ENCODE data around the gene ZNF516. TPM values are rescaled to one million over a fixed set of nuclear protein-coding genes. Genes with fewer than 3 reads are reported as not detected.

ZNF516 gene
- polyA plus RNA-seq, 3 donors: 5.0 to 41.9 (median 8.6) TPM

DNA sequence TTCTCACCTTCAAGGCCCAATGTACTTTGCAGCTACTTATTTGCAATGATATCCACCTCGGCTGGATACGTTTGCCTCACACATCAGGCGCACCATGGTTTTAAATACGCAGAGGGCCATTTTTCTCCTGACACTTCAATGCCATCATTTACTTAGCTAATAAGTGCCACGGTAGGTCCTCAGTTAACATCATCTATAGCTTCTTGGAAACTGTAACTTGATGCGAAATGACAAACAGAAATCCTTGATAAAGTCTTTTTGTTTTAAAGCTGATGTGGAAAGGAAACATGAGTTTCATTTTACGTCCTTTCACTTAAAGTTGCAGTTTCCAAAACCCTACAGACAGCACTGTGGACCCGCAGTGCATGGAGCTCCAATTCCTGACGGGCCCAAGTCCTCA lies 37.1 kb downstream of the ZNF516 start:
- Mint-ChIP-seq H3K36me3 (peaks cover 52 to 69% of the 10 kb centered on the region in 2 donors), H3K4me3 (no peak overlapping the region), H3K4me1 (peaks cover 70% of the 10 kb centered on the region), H3K9me3 (no peaks in the 10 kb centered on the region), H3K27me3 (ENCODE audit: low read depth in 3 of 3) (peaks cover 0 to 2% (median 0%) of the 10 kb centered on the region in 3 donors), H3K27ac (peak overlapping the region in 3 of 7 donors; percentile 26 to 53 (median 42))
- Histone ChIP-seq H2AFZ (ENCODE audit: insufficient read depth, low read depth, low read length, poor library complexity, severe bottlenecking) (no peak overlapping the region), H3K27ac (ENCODE audit: low read depth in 1 of 2, low read length in 2 of 2) (peak overlapping the region in 1 of 2 donors; percentile 49), H3K27me3 (ENCODE audit: control insufficient read depth in 2 of 2, insufficient read depth in 2 of 2, low read length in 2 of 2) (no peaks in the 10 kb centered on the region), H3K36me3 (replicated peaks in 1 of 2; ENCODE audit: control insufficient read depth in 1 of 2, insufficient read depth in 2 of 2, low read length in 2 of 2) (peaks cover 42 to 71% of the 10 kb centered on the region in 2 donors), H3K9ac (ENCODE audit: insufficient read depth, low read length, poor library complexity, severe bottlenecking) (no peak overlapping the region), H3K79me2 (ENCODE audit: insufficient read depth, low read length) (peaks cover 100% of the 10 kb centered on the region), H4K20me1 (ENCODE audit: insufficient read depth, low read length) (peaks cover 100% of the 10 kb centered on the region), H3K4me2 (replicated peaks; ENCODE audit: extremely low read depth, low read length, poor library complexity, severe bottlenecking) (no peak overlapping the region), H3K4me3 (replicated peaks in 1 of 3; ENCODE audit: low read depth in 2 of 3, low read length in 3 of 3) (no peak overlapping the region), H3K9me3 (replicated peaks in 1 of 2; ENCODE audit: control insufficient read depth in 1 of 2, insufficient read depth in 1 of 2, low read length in 2 of 2) (no peaks in the 10 kb centered on the region), H3K4me1 (ENCODE audit: control insufficient read depth in 1 of 2, insufficient read depth in 2 of 2, low read length in 2 of 2) (peaks cover 42 to 51% of the 10 kb centered on the region in 2 donors)
- intact Hi-C loops (cut with micrococcal nuclease): no loop called here
- TF ChIP-seq, protein P1, sequence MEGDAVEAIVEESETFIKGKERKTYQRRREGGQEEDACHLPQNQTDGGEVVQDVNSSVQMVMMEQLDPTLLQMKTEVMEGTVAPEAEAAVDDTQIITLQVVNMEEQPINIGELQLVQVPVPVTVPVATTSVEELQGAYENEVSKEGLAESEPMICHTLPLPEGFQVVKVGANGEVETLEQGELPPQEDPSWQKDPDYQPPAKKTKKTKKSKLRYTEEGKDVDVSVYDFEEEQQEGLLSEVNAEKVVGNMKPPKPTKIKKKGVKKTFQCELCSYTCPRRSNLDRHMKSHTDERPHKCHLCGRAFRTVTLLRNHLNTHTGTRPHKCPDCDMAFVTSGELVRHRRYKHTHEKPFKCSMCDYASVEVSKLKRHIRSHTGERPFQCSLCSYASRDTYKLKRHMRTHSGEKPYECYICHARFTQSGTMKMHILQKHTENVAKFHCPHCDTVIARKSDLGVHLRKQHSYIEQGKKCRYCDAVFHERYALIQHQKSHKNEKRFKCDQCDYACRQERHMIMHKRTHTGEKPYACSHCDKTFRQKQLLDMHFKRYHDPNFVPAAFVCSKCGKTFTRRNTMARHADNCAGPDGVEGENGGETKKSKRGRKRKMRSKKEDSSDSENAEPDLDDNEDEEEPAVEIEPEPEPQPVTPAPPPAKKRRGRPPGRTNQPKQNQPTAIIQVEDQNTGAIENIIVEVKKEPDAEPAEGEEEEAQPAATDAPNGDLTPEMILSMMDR (IDR thresholded peaks at IDR 0.05): no peak
- DNase-seq: no peak
- WGBS (ENCODE audit: insufficient coverage): 91% methylated on average over 4 of the region's 9 CpGs

DNA sequence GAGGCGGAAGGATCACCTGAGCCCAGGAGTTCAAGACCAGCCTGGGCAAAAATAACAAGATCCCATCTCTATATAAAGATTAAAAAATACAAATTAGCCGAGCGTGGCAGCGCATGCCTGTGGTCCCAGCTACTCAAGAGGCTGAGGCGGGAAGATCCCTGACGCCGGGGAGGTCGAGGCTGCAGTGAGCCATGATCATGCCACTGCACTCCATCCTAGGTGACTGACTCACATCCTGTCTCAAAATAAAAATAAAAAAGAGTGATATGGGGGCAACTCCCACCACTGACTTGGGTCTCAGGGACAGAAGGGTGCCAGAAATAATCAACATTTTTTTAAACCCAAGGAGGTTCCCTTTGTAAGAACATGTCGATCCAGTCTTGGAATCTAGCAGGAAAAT lies 37.6 kb downstream of the ZNF516 start:
- Mint-ChIP-seq H3K36me3 (peaks cover 47 to 64% of the 10 kb centered on the region in 2 donors), H3K4me1 (peaks cover 70% of the 10 kb centered on the region), H3K27ac (peak overlapping the region in 2 of 7 donors; percentile 42 to 53), H3K4me3 (no peak overlapping the region), H3K27me3 (ENCODE audit: low read depth in 3 of 3) (peaks cover 0 to 2% (median 0%) of the 10 kb centered on the region in 3 donors), H3K9me3 (no peaks in the 10 kb centered on the region)
- Histone ChIP-seq H3K4me1 (ENCODE audit: control insufficient read depth in 1 of 2, insufficient read depth in 2 of 2, low read length in 2 of 2) (peaks cover 47 to 56% of the 10 kb centered on the region in 2 donors), H3K27me3 (ENCODE audit: control insufficient read depth in 2 of 2, insufficient read depth in 2 of 2, low read length in 2 of 2) (no peaks in the 10 kb centered on the region), H3K4me2 (replicated peaks; ENCODE audit: extremely low read depth, low read length, poor library complexity, severe bottlenecking) (no peak overlapping the region), H3K4me3 (replicated peaks in 1 of 3; ENCODE audit: low read depth in 2 of 3, low read length in 3 of 3) (no peak overlapping the region), H3K36me3 (replicated peaks in 1 of 2; ENCODE audit: control insufficient read depth in 1 of 2, insufficient read depth in 2 of 2, low read length in 2 of 2) (peaks cover 42 to 66% of the 10 kb centered on the region in 2 donors), H3K27ac (ENCODE audit: low read depth in 1 of 2, low read length in 2 of 2) (peak overlapping the region in 1 of 2 donors; percentile 49), H3K9ac (ENCODE audit: insufficient read depth, low read length, poor library complexity, severe bottlenecking) (no peak overlapping the region), H2AFZ (ENCODE audit: insufficient read depth, low read depth, low read length, poor library complexity, severe bottlenecking) (no peak overlapping the region), H3K9me3 (replicated peaks in 1 of 2; ENCODE audit: control insufficient read depth in 1 of 2, insufficient read depth in 1 of 2, low read length in 2 of 2) (no peaks in the 10 kb centered on the region), H4K20me1 (ENCODE audit: insufficient read depth, low read length) (peaks cover 100% of the 10 kb centered on the region), H3K79me2 (ENCODE audit: insufficient read depth, low read length) (peaks cover 100% of the 10 kb centered on the region)
- intact Hi-C loops (cut with micrococcal nuclease): no loop called here
- TF ChIP-seq, protein P1 (IDR thresholded peaks at IDR 0.05): no peak
- WGBS (ENCODE audit: insufficient coverage): 88% methylated on average over 4 of the region's 9 CpGs
- DNase-seq: no peak
